Neural progenitor cell (in vitro differentiated cells): ENCODE results near the gene ARHGEF6. TPM values are rescaled to one million over a fixed set of nuclear protein-coding genes. Genes with fewer than 3 reads are reported as not detected.

Experiments
- DNase-seq: peaks from one replicate; pipeline ENCODE4 v3.0.0-alpha.2; 2016; ENCODE audit warnings: low spot score
- H2AFZ ChIP-seq: fragments of 200-600 bp; sonication (generic); replicated peaks from 2 replicates; pipeline ENCODE4 v1.6.1; 2016; ENCODE audit warnings: antibody characterized with exemption
- H3F3A ChIP-seq: fragments of 200-600 bp; sonication (generic); 2 replicates; pipeline ENCODE4 v1.6.1; 2016; ENCODE audit warnings: antibody characterized with exemption, low read depth
- H3K27ac ChIP-seq: fragments of 200-600 bp; sonication (generic); 2 replicates; pipeline ENCODE4 v1.5.1; 2016; ENCODE audit warnings: mild to moderate bottlenecking
- H3K27me3 ChIP-seq: fragments of 200-600 bp; sonication (generic); 2 replicates; pipeline ENCODE4 v1.6.1; 2016; ENCODE audit warnings: mild to moderate bottlenecking, moderate library complexity
- H3K36me3 ChIP-seq: fragments of 200-600 bp; sonication (generic); 2 replicates; pipeline ENCODE4 v1.5.1; 2016
- H3K4me1 ChIP-seq: fragments of 200-600 bp; sonication (generic); 2 replicates; pipeline ENCODE4 v1.6.1; 2016; ENCODE audit warnings: mixed run types
- H3K4me2 ChIP-seq: fragments of 200-600 bp; sonication (generic); 2 replicates; pipeline ENCODE4 v1.6.1; 2016
- H3K4me3 ChIP-seq: fragments of 200-600 bp; sonication (generic); 2 replicates; pipeline ENCODE4 v1.5.1; 2016
- H3K79me2 ChIP-seq: fragments of 200-600 bp; sonication (generic); 2 replicates; pipeline ENCODE4 v1.6.1; 2016; ENCODE audit warnings: low read depth
- H3K9ac ChIP-seq: fragments of 200-600 bp; sonication (generic); 2 replicates; pipeline ENCODE4 v1.6.1; 2016
- H3K9me3 ChIP-seq: fragments of 200-600 bp; sonication (generic); 2 replicates; pipeline ENCODE4 v1.5.1; 2016; ENCODE audit warnings: low read depth
- H4K20me1 ChIP-seq: fragments of 200-600 bp; sonication (generic); 2 replicates; pipeline ENCODE4 v1.6.1; 2016; ENCODE audit warnings: low read depth
- H3K27ac Mint-ChIP-seq: 3 replicates; pipeline ENCODE4 v1.8.0; 2021; ENCODE audit warnings: mixed read lengths
- H3K27me3 Mint-ChIP-seq: 2 replicates; pipeline ENCODE4 v1.8.0; 2022; ENCODE audit warnings: low read depth, mild to moderate bottlenecking, inconsistent platforms, moderate library complexity, mixed read lengths; ENCODE audit not compliant: insufficient read depth
- H3K36me3 Mint-ChIP-seq: 3 replicates; pipeline ENCODE4 v1.8.0; 2021; ENCODE audit warnings: mixed read lengths
- H3K4me1 Mint-ChIP-seq: 3 replicates; pipeline ENCODE4 v1.8.0; 2021; ENCODE audit warnings: mixed read lengths
- H3K4me3 Mint-ChIP-seq: 3 replicates; pipeline ENCODE4 v1.8.0; 2021; ENCODE audit warnings: mild to moderate bottlenecking, moderate library complexity, mixed read lengths
- H3K9me3 Mint-ChIP-seq: 3 replicates; pipeline ENCODE4 v1.8.0; 2020; ENCODE audit warnings: mixed read lengths
- CTCF ChIP-seq: fragments of 200-600 bp; sonication (generic); IDR thresholded peaks from 2 replicates; pipeline ENCODE4 v1.5.1; 2017; ENCODE audit warnings: antibody characterized with exemption, mild to moderate bottlenecking
- EZH2 ChIP-seq: fragments of 200-600 bp; sonication (generic); IDR thresholded peaks from 2 replicates; pipeline ENCODE4 v1.6.1; 2017; ENCODE audit warnings: antibody characterized with exemption, mild to moderate bottlenecking, moderate library complexity
- EZH2phosphoT487 ChIP-seq: fragments of 200-600 bp; sonication (generic); IDR thresholded peaks from 2 replicates; pipeline ENCODE4 v1.6.1; 2017; ENCODE audit warnings: antibody characterized with exemption
- total RNA-seq: library from RNA; depleted of rRNA; stranded (reverse); fragments of >200 nt; gene quantifications from 2 replicates; pipeline ENCODE4 v1.2.3, GENCODE V29; 2015; ENCODE audit warnings: low replicate concordance

The ARHGEF6 gene
- total RNA-seq, 1 donor from 2014 or later = 3.2 TPM

GRCh38 chrX:136733613-136734012, 47.1 kb downstream of the ARHGEF6 start:
- H3K27ac ChIP-seq = no peak overlapping the region
- H3K4me1 Mint-ChIP-seq = peaks cover 9% of the 10 kb centered on the region
- no peaks in the 10 kb centered on the region for H3K9me3 ChIP-seq
- no peaks in the 10 kb centered on the region for H3K27me3 Mint-ChIP-seq
- H2AFZ ChIP-seq = no peak overlapping the region
- H3K36me3 ChIP-seq = no peaks in the 10 kb centered on the region
- H3K9ac ChIP-seq = no peak overlapping the region
- H3K79me2 ChIP-seq = no peaks in the 10 kb centered on the region
- no peaks in the 10 kb centered on the region for H3K27me3 ChIP-seq
- no peaks in the 10 kb centered on the region for H3K9me3 Mint-ChIP-seq
- no peak for TF ChIP-seq EZH2
- TF ChIP-seq EZH2phosphoT487 = no peak
- no peak for TF ChIP-seq CTCF
- no peaks in the 10 kb centered on the region for H3K36me3 Mint-ChIP-seq
- no peak overlapping the region for H3K4me2 ChIP-seq
- H3K4me3 Mint-ChIP-seq = no peak overlapping the region
- H4K20me1 ChIP-seq = no peaks in the 10 kb centered on the region
- H3F3A ChIP-seq = no peaks in the 10 kb centered on the region
- H3K4me1 ChIP-seq = no peaks in the 10 kb centered on the region
- no peak overlapping the region for H3K27ac Mint-ChIP-seq
- DNase-seq = no peak
- H3K4me3 ChIP-seq = no peak overlapping the region

GRCh38 chrX:136731798-136732197, 48.9 kb downstream of the ARHGEF6 start:
- H3K9me3 ChIP-seq = no peaks in the 10 kb centered on the region
- no peaks in the 10 kb centered on the region for H4K20me1 ChIP-seq
- Mint-ChIP-seq H3K27me3 (no peaks in the 10 kb centered on the region), H3K36me3 (no peaks in the 10 kb centered on the region), H3K4me3 (no peak overlapping the region), H3K9me3 (no peaks in the 10 kb centered on the region), H3K27ac (no peak overlapping the region), H3K4me1 (peaks cover 9% of the 10 kb centered on the region)
- H3K27me3 ChIP-seq = no peaks in the 10 kb centered on the region
- H3K4me1 ChIP-seq = no peaks in the 10 kb centered on the region
- no peaks in the 10 kb centered on the region for H3K79me2 ChIP-seq
- no peak overlapping the region for H3K4me2 ChIP-seq
- no peak overlapping the region for H3K4me3 ChIP-seq
- no peak overlapping the region for H3K9ac ChIP-seq
- H3K36me3 ChIP-seq = no peaks in the 10 kb centered on the region
- TF ChIP-seq EZH2 (no peak), CTCF (no peak), EZH2phosphoT487 (no peak)
- no peak overlapping the region for H2AFZ ChIP-seq
- DNase-seq = no peak
- no peak overlapping the region for H3K27ac ChIP-seq
- H3F3A ChIP-seq = no peaks in the 10 kb centered on the region

GRCh38 chrX:136731207-136731782, 49.4 kb downstream of the ARHGEF6 start:
- peaks cover 9% of the 10 kb centered on the region for H3K4me1 Mint-ChIP-seq
- no peaks in the 10 kb centered on the region for H3K27me3 ChIP-seq
- no peak overlapping the region for H3K4me2 ChIP-seq
- no peak overlapping the region for H3K4me3 Mint-ChIP-seq
- no peaks in the 10 kb centered on the region for H4K20me1 ChIP-seq
- no peak for DNase-seq
- H3K27me3 Mint-ChIP-seq = no peaks in the 10 kb centered on the region
- no peak overlapping the region for H3K4me3 ChIP-seq
- H3K79me2 ChIP-seq = no peaks in the 10 kb centered on the region
- no peaks in the 10 kb centered on the region for H3K36me3 ChIP-seq
- no peak overlapping the region for H3K27ac ChIP-seq
- no peaks in the 10 kb centered on the region for H3K36me3 Mint-ChIP-seq
- no peaks in the 10 kb centered on the region for H3K9me3 Mint-ChIP-seq
- TF ChIP-seq CTCF (no peak), EZH2 (no peak), EZH2phosphoT487 (no peak)
- no peak overlapping the region for H3K27ac Mint-ChIP-seq
- H3K4me1 ChIP-seq = no peaks in the 10 kb centered on the region
- no peak overlapping the region for H2AFZ ChIP-seq
- H3K9me3 ChIP-seq = no peaks in the 10 kb centered on the region
- no peaks in the 10 kb centered on the region for H3F3A ChIP-seq
- no peak overlapping the region for H3K9ac ChIP-seq
